8988T (cell line): ENCODE results near the gene NAV2.

Experiments used
- DNase-seq: peaks from one replicate; pipeline ENCODE4 v3.0.0; 2011

Gene NAV2

GRCh38 chr11:19712281-19713195 lies at the start of gene NAV2:
Gene NAV2 (plus strand): TSS chr11:19712837. CDS start chr11:19713696, 859 bp downstream.
- DNase-seq = peak; percentile 80

- DNase-seq = no peak
These were observed 49.4 kb upstream of the NAV2 start for GRCh38 chr11:19663206-19663605.

GRCh38 chr11:19664886-19665548 lies 47.6 kb upstream of the NAV2 start:
- DNase-seq = no peak

- DNase-seq = no peak
These were observed 45.7 kb upstream of the NAV2 start for GRCh38 chr11:19666951-19667350.

GRCh38 chr11:19669511-19669910 lies 43.1 kb upstream of the NAV2 start:
- DNase-seq = no peak

GRCh38 chr11:19670030-19670791 lies 42.4 kb upstream of the NAV2 start:
- no peak for DNase-seq

- DNase-seq = no peak
These were observed 39.9 kb upstream of the NAV2 start for GRCh38 chr11:19672586-19673206.

- no peak for DNase-seq
These were observed 38.5 kb upstream of the NAV2 start for GRCh38 chr11:19673924-19674729.

- DNase-seq = no peak
These were observed 37.8 kb upstream of the NAV2 start for GRCh38 chr11:19674836-19675235.

- DNase-seq = no peak
These were observed 37.2 kb upstream of the NAV2 start for GRCh38 chr11:19675397-19675796.

- no peak for DNase-seq
These were observed 35.9 kb upstream of the NAV2 start for GRCh38 chr11:19676475-19677380.

GRCh38 chr11:19677381-19678080 lies 35.1 kb upstream of the NAV2 start:
- DNase-seq = no peak

GRCh38 chr11:19679952-19680828 lies 32.4 kb upstream of the NAV2 start:
- peak; percentile 76 for DNase-seq

- DNase-seq = no peak
These were observed 31.7 kb upstream of the NAV2 start for GRCh38 chr11:19680829-19681368.

- no peak for DNase-seq
These were observed 29.4 kb upstream of the NAV2 start for GRCh38 chr11:19683141-19683805.

GRCh38 chr11:19683862-19684491 lies 28.7 kb upstream of the NAV2 start:
- no peak for DNase-seq

GRCh38 chr11:19686234-19686633 lies 26.4 kb upstream of the NAV2 start:
- DNase-seq = no peak

GRCh38 chr11:19687392-19687791 lies 25.2 kb upstream of the NAV2 start:
- DNase-seq = no peak
